Caki2 (cell line): ENCODE measurements around the gene SLC25A48. TPM values are rescaled to one million over a fixed set of nuclear protein-coding genes. Genes with fewer than 3 reads are reported as not detected.
A peak's percentile ranks its signal among the peaks of the same experiment; 100 is the strongest.
"Not testable (repeated sequence)": the region's sequence is repeated elsewhere in the genome, so short reads cannot be mapped to it uniquely, and the experiment has no call there.

ENCODE experiments used
- DNase-seq: peaks from one replicate; pipeline ENCODE4 v3.0.0-alpha.2; 2015; ENCODE audit warnings: low read depth
- in situ Hi-C: cut with HindIII; loops from 2 replicates; pipeline ENCODE4 v1.10.0; 2016; ENCODE audit warnings: low sequenced_read_pairs, low pct_unique_long_range_greater_than_20kb, mixed read lengths
- total RNA-seq: library from RNA; depleted of rRNA; stranded (reverse); fragments of >200 nt; shearing (Covaris generic); gene quantifications from 2 replicates; pipeline ENCODE4 v1.2.3, GENCODE V29; 2014; ENCODE audit warnings: low replicate concordance

The SLC25A48 gene
- total RNA-seq, 1 experiment from 2014 or later: not detected

GRCh38 chr5:135828782-135829127, 5.7 kb upstream of the SLC25A48 start:
- no peak for DNase-seq
- in situ Hi-C loops: no loop called here

DNA sequence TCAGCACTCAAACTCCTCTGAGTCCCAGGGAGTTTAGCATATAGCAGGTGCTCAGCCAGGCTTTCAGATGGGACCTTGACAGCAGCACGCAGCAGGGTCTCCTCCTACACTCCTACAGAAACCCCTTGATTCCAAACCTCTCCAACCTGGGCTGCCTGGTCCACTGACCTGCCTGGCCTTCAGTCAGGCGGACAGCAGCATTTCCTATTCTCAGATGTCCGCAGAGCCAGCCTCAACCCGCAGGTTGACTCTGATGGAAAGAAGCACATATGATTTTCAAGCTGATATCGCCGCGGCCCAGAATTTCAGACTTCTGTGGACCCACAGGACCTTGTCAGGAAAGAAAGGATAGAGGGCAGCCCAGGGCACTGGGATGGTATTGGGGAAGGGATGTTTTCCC, 5.3 kb upstream of the SLC25A48 start:
- in situ Hi-C loops: no loop called here

DNA sequence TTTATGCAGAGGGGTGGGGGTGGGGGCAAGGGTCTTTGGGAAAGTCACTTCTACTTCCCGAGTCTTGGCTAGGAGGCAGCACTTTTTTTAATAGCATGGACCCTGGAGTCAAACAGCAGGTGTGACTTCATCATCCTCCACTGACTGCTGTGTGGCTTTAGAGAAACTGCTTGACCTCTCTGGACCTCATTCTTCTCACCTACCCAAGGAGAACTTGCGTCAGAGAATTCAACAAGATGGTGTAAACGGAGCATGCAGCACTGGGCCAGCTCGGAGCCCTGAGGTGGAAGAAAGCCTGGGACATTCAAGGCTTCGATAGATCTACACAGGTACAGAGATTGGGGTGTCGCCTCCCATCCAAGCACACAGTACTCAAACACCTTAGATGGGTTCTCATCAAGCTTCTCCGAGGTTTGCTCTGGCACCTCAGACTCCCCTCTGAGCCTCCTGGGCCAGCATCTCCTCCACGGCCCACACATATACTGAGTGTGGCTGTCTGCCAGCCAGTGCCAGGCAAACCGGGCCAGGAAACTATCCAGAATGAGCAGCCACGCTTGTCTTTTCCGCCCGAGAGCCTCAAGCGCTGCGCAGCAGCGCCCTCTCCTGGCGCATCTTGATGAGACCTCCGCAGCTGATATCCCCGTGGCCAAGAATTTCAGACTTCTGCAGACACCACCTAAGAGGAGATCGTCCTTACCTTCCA, 4.6 kb upstream of the SLC25A48 start:
- in situ Hi-C loops: no loop called here
- DNase-seq: peak; percentile 46

More for the DNA sequence above, 5.3 kb upstream of the SLC25A48 start:
- DNase-seq: no peak

DNA sequence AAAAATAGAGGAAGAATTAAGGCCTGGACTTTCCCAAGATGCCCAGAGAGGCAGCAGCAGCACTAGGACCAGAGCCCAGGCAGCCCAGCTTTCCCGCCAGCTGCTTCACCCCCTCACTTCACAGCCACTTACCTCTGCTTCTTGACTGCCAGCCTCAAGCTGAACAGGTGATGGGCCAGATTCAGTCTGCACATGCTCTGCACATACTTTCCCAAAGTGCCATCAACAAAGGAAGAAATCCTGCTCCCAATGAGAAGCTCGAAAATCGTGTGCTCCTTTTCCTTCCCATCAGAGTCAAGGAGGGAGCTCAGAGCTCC, 4.1 kb upstream of the SLC25A48 start:
- DNase-seq: no peak
- in situ Hi-C loops: no loop called here

- no peak for DNase-seq
- in situ Hi-C loops: no loop called here
Measured at GRCh38 chr5:135830876-135831275, 3.6 kb upstream of the SLC25A48 start.

DNA sequence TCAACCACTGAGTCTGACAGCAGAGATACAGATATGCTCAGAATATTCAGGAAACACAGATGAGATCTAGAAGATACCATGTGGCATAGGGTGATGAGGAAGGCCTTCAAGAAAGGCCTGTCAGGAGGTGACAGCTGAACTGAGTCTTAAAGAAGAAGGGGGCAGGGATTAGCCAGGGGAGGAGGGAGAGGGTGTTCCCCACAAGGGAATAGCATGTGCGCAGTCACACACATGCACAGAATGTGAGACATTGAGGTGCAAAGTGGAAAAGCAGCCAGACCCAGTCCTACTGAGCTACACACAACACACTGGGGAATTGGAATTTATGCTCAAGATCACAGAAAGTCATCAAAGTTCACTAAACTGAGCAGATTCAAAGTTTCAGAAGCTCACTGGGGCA, 3.0 kb upstream of the SLC25A48 start:
- no peak for DNase-seq
- in situ Hi-C loops: no loop called here

- DNase-seq: no peak
Measured at GRCh38 chr5:135831851-135832555, 2.5 kb upstream of the SLC25A48 start.

DNA sequence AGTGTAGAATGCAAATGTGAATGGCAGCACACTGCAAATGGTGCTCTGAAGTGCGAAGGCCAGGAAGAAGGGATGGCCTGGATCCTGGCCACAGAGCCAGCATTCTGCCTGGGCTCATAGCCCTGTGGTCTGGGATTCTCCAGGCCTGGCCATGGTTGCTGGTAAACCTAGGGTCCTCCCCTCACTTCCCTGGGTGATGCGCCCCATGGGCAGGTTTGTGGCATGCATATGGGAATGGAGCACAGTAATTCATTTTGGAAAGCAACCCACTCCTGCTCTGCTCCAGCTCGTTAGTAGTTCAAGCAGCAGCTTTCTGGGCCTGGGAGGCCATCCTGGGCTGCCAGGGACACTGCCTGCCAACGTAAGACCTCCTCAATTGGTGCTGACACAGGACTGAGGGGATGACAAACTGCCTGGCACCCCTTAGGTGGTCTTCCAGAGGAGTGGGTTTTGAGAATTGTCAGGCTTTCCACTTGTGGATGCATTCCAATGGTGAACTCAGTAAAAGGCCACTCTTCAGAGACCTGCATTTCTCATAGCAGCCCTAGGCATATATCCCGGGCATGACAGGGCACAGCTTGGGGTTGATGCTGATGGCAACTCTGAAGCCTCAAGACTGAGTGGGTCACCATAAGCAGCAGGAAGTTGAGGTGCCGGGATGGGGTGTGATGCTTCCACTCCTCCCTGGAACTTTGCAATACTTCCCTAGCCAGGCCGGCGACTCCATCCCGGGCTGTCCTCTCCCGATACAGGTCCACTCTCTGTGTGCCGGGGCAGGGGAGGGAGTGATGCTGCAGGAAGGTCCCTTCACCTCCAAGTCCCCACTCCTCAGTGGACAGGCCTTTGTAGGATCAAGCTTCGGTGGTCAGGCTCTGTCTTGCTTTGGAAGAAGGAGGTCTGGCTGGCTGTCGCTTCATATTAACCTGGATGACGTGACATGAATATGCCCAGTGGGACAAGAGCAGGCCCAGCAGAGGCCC, 1.2 kb upstream of the SLC25A48 start:
- in situ Hi-C loops: no loop called here
- no peak for DNase-seq

More at GRCh38 chr5:135831851-135832555, 2.5 kb upstream of the SLC25A48 start:
- in situ Hi-C loops: no loop called here

- no peak for DNase-seq
- in situ Hi-C loops: no loop called here
Measured at GRCh38 chr5:135833961-135834638, 363 bp upstream of the SLC25A48 start.

DNA sequence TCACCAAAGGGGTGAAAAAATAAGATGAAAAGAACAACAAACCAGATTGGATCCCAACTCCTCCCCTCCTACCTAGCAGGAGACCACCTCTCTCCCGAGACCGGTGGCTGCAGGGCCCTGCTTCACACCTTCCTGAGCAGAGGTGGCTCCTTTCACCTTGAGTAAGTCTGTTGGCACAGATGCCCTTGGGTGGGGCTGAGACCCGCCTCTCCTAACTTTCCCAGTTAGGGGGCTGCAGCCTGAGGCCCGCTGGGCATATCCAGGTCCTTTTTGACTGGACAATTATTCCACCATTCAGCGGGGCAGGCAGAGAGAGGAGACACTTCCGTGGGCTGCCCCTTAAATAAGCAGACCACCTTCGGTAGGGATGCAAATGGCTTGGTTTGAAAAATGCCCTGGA, 1.3 kb downstream of the SLC25A48 start:
- no peak for DNase-seq
- in situ Hi-C loops: no loop called here

- in situ Hi-C loops, DNase-seq: not testable (repeated sequence)
Measured at GRCh38 chr5:135838395-135838794, 3.9 kb downstream of the SLC25A48 start.

- DNase-seq: no peak
- in situ Hi-C loops: no loop called here
Measured at GRCh38 chr5:135839566-135839965, 5.1 kb downstream of the SLC25A48 start.

DNA sequence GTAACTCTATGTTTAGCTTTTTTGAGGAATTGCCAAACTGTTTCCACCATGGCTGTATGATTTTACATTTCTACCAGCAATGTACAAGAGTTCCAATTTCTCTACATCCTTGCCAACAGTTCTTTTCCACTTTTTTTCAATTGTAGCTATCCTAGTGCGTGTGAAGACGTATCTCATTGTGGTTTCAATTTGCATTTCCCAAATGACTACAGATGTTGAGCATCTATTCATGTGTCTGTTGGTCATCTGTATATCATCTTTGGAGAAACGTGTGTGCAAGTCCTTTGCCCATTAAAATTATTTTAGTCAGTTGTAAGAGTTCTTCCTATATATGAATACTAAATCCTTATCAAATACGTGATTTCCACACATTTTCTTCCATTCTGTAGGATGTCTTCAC, 6.5 kb downstream of the SLC25A48 start:
- in situ Hi-C loops: no loop called here
- no peak for DNase-seq

- in situ Hi-C loops: no loop called here
- DNase-seq: no peak
Measured at GRCh38 chr5:135842737-135843136, 8.3 kb downstream of the SLC25A48 start.

- no peak for DNase-seq
- in situ Hi-C loops: no loop called here
Measured at GRCh38 chr5:135843571-135844337, 9.3 kb downstream of the SLC25A48 start.

- DNase-seq: no peak
- in situ Hi-C loops: no loop called here
Measured at GRCh38 chr5:135846311-135846710, 11.8 kb downstream of the SLC25A48 start.

GRCh38 chr5:135847976-135848375, 13.5 kb downstream of the SLC25A48 start:
- no peak for DNase-seq
- in situ Hi-C loops: no loop called here

- DNase-seq: no peak
- in situ Hi-C loops: no loop called here
Measured at GRCh38 chr5:135850231-135850630, 15.8 kb downstream of the SLC25A48 start.
